HEK293 (cell line): ENCODE results near the gene STAT3.

ENCODE experiments used
- CTCF ChIA-PET: fragments of 350-600 bp; formaldehyde crosslinking; extraction: SDS; loops from one replicate; lab custom pipeline; 2021; ENCODE audit warnings: antibody characterized with exemption; lab: Yijun Ruan, JAX
- POLR2A ChIA-PET: fragments of 300-600 bp; formaldehyde crosslinking; extraction: SDS; loops from one replicate; lab custom pipeline; 2020; ENCODE audit warnings: antibody characterized with exemption, inconsistent platforms; lab: Yijun Ruan, JAX
- H3K27ac ChIP-seq: fragments of 200-500 bp; sonication (Bioruptor generic); 2 replicates; pipeline ENCODE4 v1.5.1; 2014; ENCODE audit warnings: low read depth, low read length, control low read depth, inconsistent platforms; ENCODE audit errors: extremely low read depth
- H3K36me3 ChIP-seq, 2 experiments: fragments of 200-500 bp in 1 of 2; sonication (Bioruptor generic) in 1 of 2; 1 replicate in 1 of 2; 2 replicates in 1 of 2; pipeline ENCODE4 v1.5.1; 2014 to 2017; ENCODE audit warnings: inconsistent platforms in 2 of 2, low read length in 2 of 2; ENCODE audit not compliant: control insufficient read depth in 2 of 2, insufficient read depth in 1 of 2
- H3K4me1 ChIP-seq: fragments of 200-500 bp; sonication (Bioruptor generic); 2 replicates; pipeline ENCODE4 v1.5.1; 2014; ENCODE audit warnings: mild to moderate bottlenecking, low read length, inconsistent platforms; ENCODE audit not compliant: control insufficient read depth, insufficient read depth
- H3K4me3 ChIP-seq: 2 replicates; pipeline ENCODE4 v1.5.1; 2011; ENCODE audit warnings: low read depth, mild to moderate bottlenecking, control low read depth, low read length, moderate library complexity
- H3K9me3 ChIP-seq: fragments of 200-500 bp; sonication (Bioruptor generic); 2 replicates; pipeline ENCODE4 v1.5.1; 2014; ENCODE audit warnings: low read depth, low read length, inconsistent platforms; ENCODE audit not compliant: control insufficient read depth, insufficient read depth
- BCL11A ChIP-seq: fragments of 450-650 bp; formaldehyde crosslinking; IDR thresholded peaks from 2 replicates; pipeline ENCODE4 v1.5.1; 2016; ENCODE audit warnings: low read depth, missing biosample characterization, missing genetic modification characterization
- EGR2 ChIP-seq: fragments of 450-650 bp; formaldehyde crosslinking; IDR thresholded peaks from 2 replicates; pipeline ENCODE4 v1.5.1; 2016; ENCODE audit warnings: low read depth, missing biosample characterization, missing genetic modification characterization
- KLF1 ChIP-seq: fragments of 450-650 bp; formaldehyde crosslinking; IDR thresholded peaks from 2 replicates; pipeline ENCODE4 v1.5.1; 2016; ENCODE audit warnings: missing biosample characterization, missing genetic modification characterization
- KLF7 ChIP-seq: fragments of 450-650 bp; formaldehyde crosslinking; IDR thresholded peaks from 2 replicates; pipeline ENCODE4 v1.5.1; 2016; ENCODE audit warnings: missing biosample characterization, missing genetic modification characterization, borderline replicate concordance
- KLF8 ChIP-seq: fragments of 450-650 bp; formaldehyde crosslinking; IDR thresholded peaks from 2 replicates; pipeline ENCODE4 v1.5.1; 2016; ENCODE audit warnings: missing biosample characterization, missing genetic modification characterization
- MEIS1 ChIP-seq: sonication (generic); formaldehyde crosslinking; IDR thresholded peaks from 2 replicates; pipeline ENCODE4 v1.8.1; 2022; ENCODE audit warnings: missing genetic modification reagents, mild to moderate bottlenecking, borderline replicate concordance
- PRDM1 ChIP-seq: fragments of 450-650 bp; formaldehyde crosslinking; IDR thresholded peaks from 2 replicates; pipeline ENCODE4; 2016; ENCODE audit warnings: missing biosample characterization, missing genetic modification characterization
- PRDM10 ChIP-seq: fragments of 450-650 bp; formaldehyde crosslinking; IDR thresholded peaks from 2 replicates; pipeline ENCODE4 v1.5.1; 2016; ENCODE audit warnings: missing biosample characterization, missing genetic modification characterization
- ZBTB1 ChIP-seq: fragments of 450-650 bp; formaldehyde crosslinking; IDR thresholded peaks from 2 replicates; pipeline ENCODE4 v1.5.1; 2016; ENCODE audit warnings: missing biosample characterization, missing genetic modification characterization
- ZBTB20 ChIP-seq: fragments of 450-650 bp; formaldehyde crosslinking; IDR thresholded peaks from 2 replicates; pipeline ENCODE4 v1.5.1; 2016; ENCODE audit warnings: missing biosample characterization, missing genetic modification characterization
- ZFHX2 ChIP-seq: fragments of 450-650 bp; formaldehyde crosslinking; conservative IDR thresholded peaks from 2 replicates; pipeline ENCODE4 v1.5.1; 2016; ENCODE audit warnings: missing biosample characterization, missing genetic modification characterization
- ZNF10 ChIP-seq: fragments of 450-650 bp; formaldehyde crosslinking; IDR thresholded peaks from 2 replicates; pipeline ENCODE4 v1.5.1; 2017; ENCODE audit warnings: missing biosample characterization, missing genetic modification characterization
- ZNF112 ChIP-seq: fragments of 450-650 bp; formaldehyde crosslinking; IDR thresholded peaks from 2 replicates; pipeline ENCODE4 v1.5.0; 2017; ENCODE audit warnings: missing biosample characterization, missing genetic modification characterization
- ZNF146 ChIP-seq: fragments of 450-650 bp; formaldehyde crosslinking; IDR thresholded peaks from 2 replicates; pipeline ENCODE4 v1.5.1; 2016; ENCODE audit warnings: missing biosample characterization, missing genetic modification characterization
- ZNF211 ChIP-seq: fragments of 450-650 bp; formaldehyde crosslinking; IDR thresholded peaks from 2 replicates; pipeline ENCODE4 v1.5.1; 2016; ENCODE audit warnings: low read depth, missing biosample characterization, missing genetic modification characterization
- ZNF335 ChIP-seq: fragments of 450-650 bp; formaldehyde crosslinking; conservative IDR thresholded peaks from 2 replicates; pipeline ENCODE4 v1.5.1; 2016; ENCODE audit warnings: missing biosample characterization, missing genetic modification characterization
- ZNF362 ChIP-seq: fragments of 450-650 bp; formaldehyde crosslinking; IDR thresholded peaks from 2 replicates; pipeline ENCODE4 v1.5.1; 2016; ENCODE audit warnings: missing biosample characterization, missing genetic modification characterization
- ZNF501 ChIP-seq: fragments of 450-650 bp; formaldehyde crosslinking; IDR thresholded peaks from 2 replicates; pipeline ENCODE4 v1.5.1; 2016; ENCODE audit warnings: missing biosample characterization, missing genetic modification characterization
- ZNF514 ChIP-seq: fragments of 450-650 bp; formaldehyde crosslinking; IDR thresholded peaks from 2 replicates; pipeline ENCODE4 v1.5.1; 2016; ENCODE audit warnings: missing biosample characterization, missing genetic modification characterization
- ZNF561 ChIP-seq: fragments of 450-650 bp; IDR thresholded peaks from 2 replicates; pipeline ENCODE4 v1.5.1; 2018; ENCODE audit warnings: missing biosample characterization, missing genetic modification characterization, borderline replicate concordance
- ZNF600 ChIP-seq: fragments of 450-650 bp; formaldehyde crosslinking; IDR thresholded peaks from 2 replicates; pipeline ENCODE4 v1.5.1; 2016; ENCODE audit warnings: missing biosample characterization, missing genetic modification characterization
- ZNF639 ChIP-seq: fragments of 450-650 bp; formaldehyde crosslinking; IDR thresholded peaks from 2 replicates; pipeline ENCODE4 v1.5.1; 2016; ENCODE audit warnings: missing biosample characterization, missing genetic modification characterization
- ZNF670 ChIP-seq: fragments of 450-650 bp; formaldehyde crosslinking; IDR thresholded peaks from 2 replicates; pipeline ENCODE4 v1.5.1; 2016; ENCODE audit warnings: missing biosample characterization, missing genetic modification characterization, low read depth
- ZNF692 ChIP-seq: fragments of 450-650 bp; formaldehyde crosslinking; IDR thresholded peaks from 2 replicates; pipeline ENCODE4 v1.5.1; 2016; ENCODE audit warnings: missing biosample characterization, missing genetic modification characterization

Gene STAT3

GRCh38 chr17:42266918-42267766, 121.1 kb downstream of the STAT3 start (continued):
- TF ChIP-seq PRDM1 (peak; percentile 30; the same call in 1 of the 2 replicates), ZNF561 (tag by site-specific recombination) (0 out of 2 replicates have a peak, but pooled peaks have one; percentile 64), KLF7 (tag by site-specific recombination) (no peak), ZNF501 (tag by site-specific recombination) (0 out of 2 replicates have a peak, but pooled peaks have one; percentile 41), ZNF10 (tag by site-specific recombination) (0 out of 2 replicates have a peak, but pooled peaks have one; percentile 12), ZNF639 (peak; percentile 86; the same call in 1 of the 2 replicates), MEIS1 (CRISPR knock-in tag) (no peak), KLF8 (tag by site-specific recombination) (peak; percentile 59), ZNF335 (tag by site-specific recombination) (peak; percentile 52; the same call in 1 of the 2 replicates), PRDM10 (no peak), ZNF514 (tag by site-specific recombination) (no peak), ZBTB1 (0 out of 2 replicates have a peak, but pooled peaks have one; percentile 35), ZBTB20 (no peak), ZNF692 (peak; percentile 57; the same call in 1 of the 2 replicates), BCL11A (tag by site-specific recombination) (peak; percentile 81; the same call in 1 of the 2 replicates)
- TF ChIP-seq, all 188 proteins: peak for 32

GRCh38 chr17:42266462-42266861, 121.8 kb downstream of the STAT3 start:
- Histone ChIP-seq H3K27ac (no peak overlapping the region), H3K36me3 (no peaks in the 10 kb centered on the region; a peak in 1 of 3 replicates), H3K4me1 (peaks cover 18% of the 10 kb centered on the region), H3K9me3 (no peaks in the 10 kb centered on the region), H3K4me3 (no peak overlapping the region)
- POLR2A ChIA-PET, result interaction anchor here (0.7 kb wide), 1 partner anchor 11 kb away, joined by 3 read pairs; no protein-coding TSS in a partner anchor
- no peak for TF ChIP-seq KLF1
- TF ChIP-seq ZNF670 (tag by site-specific recombination), result no peak
- TF ChIP-seq ZNF600 (tag by site-specific recombination), result no peak
- TF ChIP-seq ZNF146 (tag by site-specific recombination), result no peak
- peak; percentile 77 for TF ChIP-seq ZNF362 (tag by site-specific recombination)
- no peak for TF ChIP-seq ZNF112
- peak; percentile 79 for TF ChIP-seq ZFHX2 (tag by site-specific recombination)
- TF ChIP-seq EGR2, result peak; percentile 66
- TF ChIP-seq ZNF211 (tag by site-specific recombination), result no peak
- TF ChIP-seq, all 188 proteins: peak for 3
- CTCF ChIA-PET, result interaction anchor here (0.6 to 2.6 kb wide), 4 partner anchors 15 to 264 kb away, joined by 3 to 8 read pairs (median 4); no protein-coding TSS in a partner anchor
